OCI-LY1 (cell line): Measurements from ENCODE around the gene QPRT.
"Not testable (repeated sequence)": the region's sequence is repeated elsewhere in the genome, so short reads cannot be mapped to it uniquely, and the experiment has no call there.

ENCODE experiments used
- EZH2 ChIP-seq: fragments of 200-600 bp; sonication (generic), shearing (Covaris generic); IDR thresholded peaks from 2 replicates; pipeline ENCODE4 v1.8.0; 2017; ENCODE audit warnings: borderline replicate concordance, mixed run types, mild to moderate bottlenecking, antibody characterized with exemption, low read length, moderate library complexity, mixed read lengths
- TF ChIP-seq, protein P1 (sequence below): fragments of 200-600 bp; sonication (generic), shearing (Covaris generic); IDR thresholded peaks from 2 replicates; pipeline ENCODE4 v1.5.1; 2017; ENCODE audit warnings: mild to moderate bottlenecking, antibody characterized with exemption, low read length, moderate library complexity, mixed read lengths

DNA sequence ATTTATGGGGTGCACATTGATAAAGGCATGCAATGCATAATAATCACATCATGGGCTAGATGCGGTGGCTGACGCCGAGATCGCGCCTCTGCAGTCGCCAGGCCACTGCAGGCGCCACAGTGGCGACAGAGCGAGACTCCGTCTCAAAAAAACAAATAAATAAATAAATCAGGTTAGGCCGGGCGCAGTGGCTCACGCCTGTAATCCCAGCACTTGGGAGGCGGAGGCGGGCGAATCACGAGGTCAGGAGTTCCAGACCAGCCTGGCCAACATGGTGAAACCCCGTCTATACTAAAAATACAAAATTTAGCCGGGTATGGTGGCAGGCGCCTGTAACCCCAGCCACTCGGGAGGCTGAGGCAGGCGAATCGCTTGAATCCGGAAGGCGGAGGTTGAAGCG, 13.6 kb downstream of the QPRT start:
- TF ChIP-seq, protein P1, sequence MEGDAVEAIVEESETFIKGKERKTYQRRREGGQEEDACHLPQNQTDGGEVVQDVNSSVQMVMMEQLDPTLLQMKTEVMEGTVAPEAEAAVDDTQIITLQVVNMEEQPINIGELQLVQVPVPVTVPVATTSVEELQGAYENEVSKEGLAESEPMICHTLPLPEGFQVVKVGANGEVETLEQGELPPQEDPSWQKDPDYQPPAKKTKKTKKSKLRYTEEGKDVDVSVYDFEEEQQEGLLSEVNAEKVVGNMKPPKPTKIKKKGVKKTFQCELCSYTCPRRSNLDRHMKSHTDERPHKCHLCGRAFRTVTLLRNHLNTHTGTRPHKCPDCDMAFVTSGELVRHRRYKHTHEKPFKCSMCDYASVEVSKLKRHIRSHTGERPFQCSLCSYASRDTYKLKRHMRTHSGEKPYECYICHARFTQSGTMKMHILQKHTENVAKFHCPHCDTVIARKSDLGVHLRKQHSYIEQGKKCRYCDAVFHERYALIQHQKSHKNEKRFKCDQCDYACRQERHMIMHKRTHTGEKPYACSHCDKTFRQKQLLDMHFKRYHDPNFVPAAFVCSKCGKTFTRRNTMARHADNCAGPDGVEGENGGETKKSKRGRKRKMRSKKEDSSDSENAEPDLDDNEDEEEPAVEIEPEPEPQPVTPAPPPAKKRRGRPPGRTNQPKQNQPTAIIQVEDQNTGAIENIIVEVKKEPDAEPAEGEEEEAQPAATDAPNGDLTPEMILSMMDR = not testable (repeated sequence)
- TF ChIP-seq EZH2 = not testable (repeated sequence)
